Prostate gland (tissue), 2 donors: ENCODE measurements around the gene NDUFB11.
"Not testable (repeated sequence)": the region's sequence is repeated elsewhere in the genome, so short reads cannot be mapped to it uniquely, and the experiment has no call there.

ENCODE experiments used
- CTCF ChIP-seq, 4 experiments: fragments of 200-600 bp in 2 of 4; fragments of 450-650 bp in 2 of 4; sonication (generic) in 2 of 4; IDR thresholded peaks; 1 replicate in 3 of 4; 2 replicates in 1 of 4; pipeline ENCODE4 v1.5.1; 2016 to 2019; ENCODE audit warnings: antibody characterized with exemption in 4 of 4, mild to moderate bottlenecking in 2 of 4, moderate library complexity in 2 of 4
- POLR2A ChIP-seq: fragments of 450-650 bp; IDR thresholded peaks from one replicate; pipeline ENCODE4 v1.6.1; 2016; ENCODE audit warnings: antibody characterized with exemption, mild to moderate bottlenecking
- POLR2AphosphoS5 ChIP-seq: sonication (generic); formaldehyde crosslinking; IDR thresholded peaks from one replicate; pipeline ENCODE4 v1.6.1; 2017; ENCODE audit warnings: antibody characterized with exemption

GRCh38 chrX:47135650-47136049, 8.9 kb downstream of the NDUFB11 start:
- TF ChIP-seq CTCF (IDR thresholded peaks at IDR 0.05); POLR2A; POLR2AphosphoS5: not testable (repeated sequence)
